Gastroesophageal sphincter (tissue), 4 donors: Measurements from ENCODE around the gene STAM2. TPM values are rescaled to one million over a fixed set of nuclear protein-coding genes. Genes with fewer than 3 reads are reported as not detected.
"Not testable (repeated sequence)": the region's sequence is repeated elsewhere in the genome, so short reads cannot be mapped to it uniquely, and the experiment has no call there.

Experiments
- ATAC-seq: fragments of 150-250 bp; one replicate; pipeline ENCODE4 v1.9.1; 2016; ENCODE audit warnings: mild to moderate bottlenecking, moderate library complexity
- H3K27ac ChIP-seq, 4 donors: fragments of 200-600 bp; sonication (generic) in 3 of 4; 1 replicate in 3 of 4; 2 replicates in 1 of 4; pipeline ENCODE4 v1.5.1; 2016 to 2019
- H3K27me3 ChIP-seq: fragments of 200-600 bp; sonication (generic); one replicate; pipeline ENCODE4 v1.5.1; 2019
- H3K36me3 ChIP-seq, 2 donors: fragments of 200-600 bp; sonication (generic); one replicate each; pipeline ENCODE4 v1.5.1; 2019; ENCODE audit warnings: control low read depth in 1 of 2
- H3K4me1 ChIP-seq, 3 donors: fragments of 200-600 bp; sonication (generic); 1 replicate in 2 of 3; 2 replicates in 1 of 3; pipeline ENCODE4 v1.5.1; 2016 to 2019; ENCODE audit warnings: control low read depth in 2 of 3
- H3K4me3 ChIP-seq, 2 donors: fragments of 200-600 bp; sonication (generic); one replicate each; pipeline ENCODE4 v1.5.1; 2019; ENCODE audit warnings: mild to moderate bottlenecking in 1 of 2, moderate library complexity in 1 of 2
- H3K9me3 ChIP-seq, 3 donors: fragments of 200-600 bp; sonication (generic); one replicate each; pipeline ENCODE4 v1.5.1; 2017 to 2019; ENCODE audit warnings: control low read depth in 2 of 3
- EP300 ChIP-seq: sonication (generic); formaldehyde crosslinking; IDR thresholded peaks from one replicate; pipeline ENCODE4 v1.6.1; 2017; ENCODE audit warnings: antibody characterized with exemption, mild to moderate bottlenecking
- POLR2A ChIP-seq, 2 donors: fragments of 450-650 bp; IDR thresholded peaks; one replicate each; pipeline ENCODE4 v1.6.1; 2017; ENCODE audit warnings: antibody characterized with exemption in 2 of 2, mild to moderate bottlenecking in 2 of 2, moderate library complexity in 1 of 2
- POLR2AphosphoS5 ChIP-seq: sonication (generic); formaldehyde crosslinking; IDR thresholded peaks from one replicate; pipeline ENCODE4 v1.6.1; 2017; ENCODE audit warnings: antibody characterized with exemption
- WGBS, 2 donors: methylation state at CpG; one replicate each; pipeline ENCODE4 v1.1.5; 2018; ENCODE audit warnings: low coverage in 1 of 2; 5-methylcytosine and 5-hydroxymethylcytosine counted together
- total RNA-seq, 4 donors: library from RNA; depleted of rRNA; stranded (reverse); fragments of >200 nt; gene quantifications; one replicate each; pipeline ENCODE4 v1.1.0, GENCODE V29; 2016
- TF ChIP-seq, protein P1 (sequence below), 4 experiments: fragments of 200-600 bp in 2 of 4; fragments of 450-650 bp in 2 of 4; sonication (generic) in 1 of 4; IDR thresholded peaks; one replicate each; pipeline ENCODE4 v1.5.1; 2017 to 2019; ENCODE audit warnings: antibody characterized with exemption in 4 of 4, mild to moderate bottlenecking in 2 of 4, moderate library complexity in 2 of 4

STAM2 gene
- total RNA-seq, 4 donors from 2014 or later, result 28.8 to 40.7 (median 36.5) TPM

GRCh38 chr2:152201466-152201830, 25.9 kb upstream of the STAM2 start:
- 83 to 90% methylated on average over 2 of the region's 2 CpGs for WGBS, 2 donors
- Histone ChIP-seq H3K4me3 (no peak overlapping the region), H3K36me3 (no peaks in the 10 kb centered on the region), H3K4me1 (no peaks in the 10 kb centered on the region), H3K9me3 (no peaks in the 10 kb centered on the region), H3K27ac (no peak overlapping the region), H3K27me3 (no peaks in the 10 kb centered on the region)
- ATAC-seq, result no peak
- no peak for TF ChIP-seq POLR2AphosphoS5
- TF ChIP-seq, protein P1, sequence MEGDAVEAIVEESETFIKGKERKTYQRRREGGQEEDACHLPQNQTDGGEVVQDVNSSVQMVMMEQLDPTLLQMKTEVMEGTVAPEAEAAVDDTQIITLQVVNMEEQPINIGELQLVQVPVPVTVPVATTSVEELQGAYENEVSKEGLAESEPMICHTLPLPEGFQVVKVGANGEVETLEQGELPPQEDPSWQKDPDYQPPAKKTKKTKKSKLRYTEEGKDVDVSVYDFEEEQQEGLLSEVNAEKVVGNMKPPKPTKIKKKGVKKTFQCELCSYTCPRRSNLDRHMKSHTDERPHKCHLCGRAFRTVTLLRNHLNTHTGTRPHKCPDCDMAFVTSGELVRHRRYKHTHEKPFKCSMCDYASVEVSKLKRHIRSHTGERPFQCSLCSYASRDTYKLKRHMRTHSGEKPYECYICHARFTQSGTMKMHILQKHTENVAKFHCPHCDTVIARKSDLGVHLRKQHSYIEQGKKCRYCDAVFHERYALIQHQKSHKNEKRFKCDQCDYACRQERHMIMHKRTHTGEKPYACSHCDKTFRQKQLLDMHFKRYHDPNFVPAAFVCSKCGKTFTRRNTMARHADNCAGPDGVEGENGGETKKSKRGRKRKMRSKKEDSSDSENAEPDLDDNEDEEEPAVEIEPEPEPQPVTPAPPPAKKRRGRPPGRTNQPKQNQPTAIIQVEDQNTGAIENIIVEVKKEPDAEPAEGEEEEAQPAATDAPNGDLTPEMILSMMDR (IDR thresholded peaks at IDR 0.05), result no peak
- no peak for TF ChIP-seq EP300
- no peak for TF ChIP-seq POLR2A (IDR thresholded peaks at IDR 0.05)

DNA sequence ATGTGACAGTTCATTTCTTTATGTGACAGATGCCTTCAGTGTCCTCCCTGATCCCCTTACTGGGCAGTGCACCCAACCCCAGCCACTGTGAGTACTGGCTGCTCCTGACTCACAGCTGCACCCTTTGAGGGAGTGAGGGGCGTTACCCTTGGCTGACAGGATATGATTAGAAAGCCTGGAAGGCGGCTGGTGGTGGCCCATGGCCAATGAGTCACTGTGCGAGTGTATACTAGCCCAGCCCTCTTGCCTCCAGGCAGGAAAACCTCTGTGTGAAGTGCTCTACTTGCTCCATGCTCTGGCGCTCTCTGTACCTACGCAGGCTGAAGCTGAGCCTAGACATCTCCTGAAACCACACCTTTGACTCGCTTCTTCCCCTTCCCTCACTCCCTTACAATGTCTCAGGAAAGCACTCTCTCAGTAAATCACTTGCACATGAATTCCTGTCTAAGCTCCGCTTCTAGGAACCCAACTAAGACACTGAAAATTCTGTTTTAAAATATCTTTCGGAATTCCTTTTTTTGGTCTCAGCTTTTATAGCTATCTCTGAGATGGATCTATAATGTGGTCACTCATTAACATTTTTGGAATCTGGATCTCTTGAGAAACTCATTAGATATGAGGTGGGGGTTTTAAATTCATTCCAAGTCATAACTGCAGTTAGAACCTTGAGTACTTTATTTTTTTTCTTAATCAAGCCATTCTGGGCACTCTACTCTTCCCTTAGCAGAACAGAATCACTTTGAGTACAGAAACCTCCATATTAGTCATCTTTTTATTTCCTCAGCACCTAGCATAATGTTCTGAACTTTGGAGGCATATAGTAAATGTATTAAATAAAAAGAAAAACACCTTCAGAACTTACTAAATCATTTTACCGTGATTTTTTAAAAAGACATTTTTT, 25.3 kb upstream of the STAM2 start:
- ATAC-seq, result peak; percentile 99
- no peak for TF ChIP-seq POLR2A (IDR thresholded peaks at IDR 0.05)
- TF ChIP-seq POLR2AphosphoS5, result peak; percentile 41
- no peak overlapping the region for H3K4me3 ChIP-seq
- H3K36me3 ChIP-seq, result no peaks in the 10 kb centered on the region
- no peak overlapping the region for H3K27ac ChIP-seq
- no peaks in the 10 kb centered on the region for H3K27me3 ChIP-seq
- no peaks in the 10 kb centered on the region for H3K4me1 ChIP-seq
- H3K9me3 ChIP-seq, result no peaks in the 10 kb centered on the region
- 64 to 82% methylated on average over 6 of the region's 9 CpGs for WGBS, 2 donors

- 66 to 81% methylated on average over 4 of the region's 4 CpGs for WGBS, 2 donors
- TF ChIP-seq POLR2A (IDR thresholded peaks at IDR 0.05), result no peak
- H3K9me3 ChIP-seq, result no peaks in the 10 kb centered on the region
- H3K36me3 ChIP-seq, result no peaks in the 10 kb centered on the region
- H3K27me3 ChIP-seq, result no peaks in the 10 kb centered on the region
- no peak overlapping the region for H3K4me3 ChIP-seq
- H3K4me1 ChIP-seq, result no peaks in the 10 kb centered on the region
- ATAC-seq, result no peak
- no peak overlapping the region for H3K27ac ChIP-seq
Measured at GRCh38 chr2:152200101-152200500, 24.5 kb upstream of the STAM2 start.

DNA sequence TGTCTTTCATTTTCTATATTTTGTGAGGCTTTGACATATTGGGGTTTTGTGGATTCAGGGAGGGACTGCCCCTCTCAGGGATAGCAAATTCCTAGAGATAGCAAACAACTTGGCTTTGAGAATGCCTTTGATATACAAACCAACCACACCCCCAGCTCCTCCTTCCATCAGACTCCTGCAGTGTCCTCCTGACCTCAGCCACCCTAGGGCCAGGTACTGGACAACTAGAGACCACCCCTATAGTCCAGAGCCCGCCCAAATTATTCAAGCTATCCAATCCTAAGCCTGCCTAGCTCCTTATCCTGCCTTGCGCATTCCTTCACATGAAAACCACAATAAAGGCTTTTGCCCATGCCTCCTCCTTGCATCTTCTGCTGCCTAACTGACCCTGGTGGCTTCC, 22.9 kb upstream of the STAM2 start:
- no peak overlapping the region for H3K27ac ChIP-seq
- H3K4me3 ChIP-seq, result no peak overlapping the region
- H3K27me3 ChIP-seq, result no peaks in the 10 kb centered on the region
- WGBS, 2 donors, result 80 to 93% methylated on average over 2 of the region's 2 CpGs
- ATAC-seq, result no peak
- H3K36me3 ChIP-seq, result no peaks in the 10 kb centered on the region
- no peaks in the 10 kb centered on the region for H3K9me3 ChIP-seq
- TF ChIP-seq, protein P1 (IDR thresholded peaks at IDR 0.05), result no peak
- TF ChIP-seq POLR2AphosphoS5, result no peak
- TF ChIP-seq POLR2A (IDR thresholded peaks at IDR 0.05), result no peak
- H3K4me1 ChIP-seq, result no peaks in the 10 kb centered on the region

DNA sequence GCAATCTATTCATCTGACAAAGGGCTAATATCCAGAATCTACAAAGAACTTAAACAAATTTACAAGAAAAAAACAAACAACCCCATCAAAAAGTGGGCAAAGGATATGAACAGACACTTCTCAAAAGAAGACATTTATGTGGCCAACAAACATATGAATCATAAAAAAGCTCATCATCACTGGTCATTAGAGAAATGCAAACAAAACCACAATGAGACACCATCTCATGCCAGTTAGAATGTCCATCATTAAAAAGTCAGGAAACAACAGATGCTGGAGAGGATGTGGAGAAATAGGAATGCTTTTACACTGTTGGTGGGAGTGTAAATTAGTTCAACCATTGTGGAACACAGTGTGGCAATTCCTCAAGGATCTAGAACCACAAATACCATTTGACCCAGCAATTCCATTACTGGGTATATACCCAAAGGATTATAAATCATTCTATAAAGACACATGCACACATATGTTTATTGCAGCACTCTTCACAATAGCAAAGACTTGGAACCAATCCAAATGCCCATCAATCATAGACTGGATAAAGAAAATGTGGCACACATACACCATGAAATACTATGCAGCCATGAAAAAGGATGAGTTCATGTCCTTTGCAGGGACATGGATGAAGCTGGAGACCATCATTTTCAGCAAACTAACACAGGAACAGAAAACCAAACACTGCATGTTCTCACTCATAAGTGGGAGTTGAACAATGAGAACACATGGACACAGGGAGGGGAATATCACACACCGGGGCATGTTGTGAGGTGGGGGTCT, 22.1 kb upstream of the STAM2 start:
- WGBS, 2 donors, result 0 to 63% methylated on average over 1 of the region's 1 CpG
- not testable (repeated sequence) for H3K4me1 ChIP-seq, ATAC-seq

DNA sequence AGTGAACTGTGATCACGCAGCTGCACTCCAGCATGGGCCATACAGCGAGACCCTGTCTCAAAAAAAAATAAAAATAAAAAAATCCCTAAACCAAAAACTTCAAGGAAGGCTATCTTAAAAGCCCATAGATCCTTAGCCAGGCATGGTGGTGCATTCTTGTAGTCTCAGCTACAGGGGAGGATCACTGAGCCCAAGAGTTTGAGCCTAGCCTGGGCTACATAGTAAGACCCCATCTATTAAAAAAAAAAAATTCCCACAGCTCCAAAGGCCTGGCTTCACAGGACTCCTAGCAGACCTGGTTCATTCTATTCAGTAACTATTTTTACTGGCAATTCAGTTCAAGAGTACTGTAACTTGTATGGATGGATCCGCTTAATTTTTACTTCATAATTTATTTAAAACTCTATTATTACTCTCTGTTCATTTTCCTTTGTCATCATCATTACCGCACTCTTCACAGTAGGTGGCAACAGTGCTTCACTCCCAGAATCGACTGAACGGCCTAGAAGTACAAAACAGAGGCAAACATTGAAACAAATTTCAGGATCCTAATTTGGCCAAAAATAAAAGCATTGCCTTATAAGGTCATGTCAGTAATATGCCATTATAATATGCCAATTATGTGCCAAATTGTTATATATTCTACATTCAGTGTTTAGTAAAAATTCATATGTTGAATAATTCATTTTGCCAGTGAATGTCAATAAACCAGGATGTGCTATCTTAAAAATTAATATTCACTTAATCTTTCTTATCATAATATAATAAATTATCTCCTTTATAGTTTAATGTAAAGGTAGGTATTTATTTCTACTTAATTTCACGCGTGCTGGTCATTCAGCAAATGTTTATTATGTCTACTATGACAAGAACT, 14.3 kb upstream of the STAM2 start:
- no peak for TF ChIP-seq POLR2A (IDR thresholded peaks at IDR 0.05)
- TF ChIP-seq, protein P1 (IDR thresholded peaks at IDR 0.05), result peak; percentile 65 to 85 (median 81)
- TF ChIP-seq EP300, result no peak
- peak; percentile 13 for TF ChIP-seq POLR2AphosphoS5
- Histone ChIP-seq H3K27ac (no peak overlapping the region), H3K9me3 (no peaks in the 10 kb centered on the region), H3K27me3 (peaks cover 3% of the 10 kb centered on the region), H3K4me1 (peaks cover 0 to 8% (median 0%) of the 10 kb centered on the region in 3 donors), H3K4me3 (no peak overlapping the region), H3K36me3 (no peaks in the 10 kb centered on the region)
- peak; percentile 68 for ATAC-seq
- WGBS, 2 donors, result 34 to 36% methylated on average over 8 of the region's 8 CpGs

More for the DNA sequence above, 22.1 kb upstream of the STAM2 start:
- not testable (repeated sequence) for H3K9me3 ChIP-seq, H3K4me3 ChIP-seq, H3K36me3 ChIP-seq, H3K27ac ChIP-seq, H3K27me3 ChIP-seq

DNA sequence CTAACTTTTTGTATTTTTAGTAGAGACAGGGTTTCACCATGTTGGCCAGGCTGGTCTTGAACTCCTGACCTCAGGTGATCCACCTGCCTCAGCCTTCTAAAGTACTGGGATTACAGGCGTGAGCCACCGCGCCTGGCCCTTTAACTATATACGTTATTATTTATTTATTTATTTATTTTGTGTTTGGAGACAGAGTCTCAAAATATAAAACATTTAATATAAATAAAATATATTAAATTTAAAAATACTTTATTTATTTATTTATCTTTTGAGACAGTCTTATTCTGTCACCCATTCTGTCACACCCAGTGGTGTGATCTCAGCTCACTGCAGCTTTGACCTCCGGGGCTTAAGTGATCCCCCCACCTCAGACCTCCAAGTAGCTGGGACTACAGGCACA, 11.2 kb upstream of the STAM2 start:
- not testable (repeated sequence) for H3K4me3 ChIP-seq, ATAC-seq, H3K27ac ChIP-seq, H3K9me3 ChIP-seq, H3K27me3 ChIP-seq, H3K4me1 ChIP-seq, H3K36me3 ChIP-seq
- 78 to 84% methylated on average over 3 to 5 of the region's 5 CpGs for WGBS, 2 donors
